B cell (primary cell): Measurements from ENCODE around the gene MALRD1.

Experiments used
- EZH2 ChIP-seq: IDR thresholded peaks from 2 replicates; pipeline ENCODE4 v1.6.1; 2012; ENCODE audit warnings: borderline replicate concordance, low read depth, mild to moderate bottlenecking, moderate library complexity, low read length; ENCODE audit not compliant: insufficient read depth, poor library complexity, severe bottlenecking
- TF ChIP-seq, protein P1 (sequence below): fragments of 200-600 bp; IDR thresholded peaks from one replicate; pipeline ENCODE4 v1.8.0; 2022; ENCODE audit warnings: antibody characterized with exemption, mild to moderate bottlenecking

GRCh38 chr10:19719284-19719683, 670.7 kb downstream of the MALRD1 start:
- TF ChIP-seq, protein P1, sequence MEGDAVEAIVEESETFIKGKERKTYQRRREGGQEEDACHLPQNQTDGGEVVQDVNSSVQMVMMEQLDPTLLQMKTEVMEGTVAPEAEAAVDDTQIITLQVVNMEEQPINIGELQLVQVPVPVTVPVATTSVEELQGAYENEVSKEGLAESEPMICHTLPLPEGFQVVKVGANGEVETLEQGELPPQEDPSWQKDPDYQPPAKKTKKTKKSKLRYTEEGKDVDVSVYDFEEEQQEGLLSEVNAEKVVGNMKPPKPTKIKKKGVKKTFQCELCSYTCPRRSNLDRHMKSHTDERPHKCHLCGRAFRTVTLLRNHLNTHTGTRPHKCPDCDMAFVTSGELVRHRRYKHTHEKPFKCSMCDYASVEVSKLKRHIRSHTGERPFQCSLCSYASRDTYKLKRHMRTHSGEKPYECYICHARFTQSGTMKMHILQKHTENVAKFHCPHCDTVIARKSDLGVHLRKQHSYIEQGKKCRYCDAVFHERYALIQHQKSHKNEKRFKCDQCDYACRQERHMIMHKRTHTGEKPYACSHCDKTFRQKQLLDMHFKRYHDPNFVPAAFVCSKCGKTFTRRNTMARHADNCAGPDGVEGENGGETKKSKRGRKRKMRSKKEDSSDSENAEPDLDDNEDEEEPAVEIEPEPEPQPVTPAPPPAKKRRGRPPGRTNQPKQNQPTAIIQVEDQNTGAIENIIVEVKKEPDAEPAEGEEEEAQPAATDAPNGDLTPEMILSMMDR = no peak
- TF ChIP-seq EZH2 = no peak
